T-helper 17 cell (primary cell): ENCODE measurements around the gene CROCC2. TPM values are rescaled to one million over a fixed set of nuclear protein-coding genes. Genes with fewer than 3 reads are reported as not detected.

Experiments
- ATAC-seq: fragments of 150-1000 bp; cut with Tn5 transposase; 2 replicates; pipeline ENCODE4 v1.10.0; 2021; ENCODE audit warnings: mild to moderate bottlenecking, moderate library complexity
- DNase-seq, 3 donors: peaks; one replicate each; pipeline versions ENCODE4 v3.0.0 to v3.0.0-alpha.2; 2020 to 2021
- H3K9me3 ChIP-seq: one replicate; pipeline ENCODE4 v1.7.0; 2013; ENCODE audit warnings: low read length, mild to moderate bottlenecking; ENCODE audit not compliant: control insufficient read depth, poor library complexity, severe bottlenecking
- H3K27ac Mint-ChIP-seq: one replicate; pipeline ENCODE4 v1.8.0; 2022; ENCODE audit warnings: mild to moderate bottlenecking, moderate library complexity, mixed read lengths
- H3K27me3 Mint-ChIP-seq: one replicate; pipeline ENCODE4 v1.8.0; 2022; ENCODE audit warnings: mixed read lengths
- H3K36me3 Mint-ChIP-seq: one replicate; pipeline ENCODE4 v1.8.0; 2022; ENCODE audit warnings: low read depth, mixed read lengths
- H3K4me1 Mint-ChIP-seq: one replicate; pipeline ENCODE4 v1.8.0; 2022; ENCODE audit warnings: mild to moderate bottlenecking, mixed read lengths
- H3K4me3 Mint-ChIP-seq: one replicate; pipeline ENCODE4 v1.8.0; 2022; ENCODE audit warnings: mild to moderate bottlenecking, moderate library complexity, mixed read lengths
- total RNA-seq, 4 donors: library from RNA in 2 of 4; stranded (reverse) in 2 of 4; gene quantifications; one replicate each; pipeline ENCODE4 v1.2.3 and lab custom pipeline; 2022 to 2026

The CROCC2 gene
- total RNA-seq, 2 donors from 2014 or later = not detected

DNA sequence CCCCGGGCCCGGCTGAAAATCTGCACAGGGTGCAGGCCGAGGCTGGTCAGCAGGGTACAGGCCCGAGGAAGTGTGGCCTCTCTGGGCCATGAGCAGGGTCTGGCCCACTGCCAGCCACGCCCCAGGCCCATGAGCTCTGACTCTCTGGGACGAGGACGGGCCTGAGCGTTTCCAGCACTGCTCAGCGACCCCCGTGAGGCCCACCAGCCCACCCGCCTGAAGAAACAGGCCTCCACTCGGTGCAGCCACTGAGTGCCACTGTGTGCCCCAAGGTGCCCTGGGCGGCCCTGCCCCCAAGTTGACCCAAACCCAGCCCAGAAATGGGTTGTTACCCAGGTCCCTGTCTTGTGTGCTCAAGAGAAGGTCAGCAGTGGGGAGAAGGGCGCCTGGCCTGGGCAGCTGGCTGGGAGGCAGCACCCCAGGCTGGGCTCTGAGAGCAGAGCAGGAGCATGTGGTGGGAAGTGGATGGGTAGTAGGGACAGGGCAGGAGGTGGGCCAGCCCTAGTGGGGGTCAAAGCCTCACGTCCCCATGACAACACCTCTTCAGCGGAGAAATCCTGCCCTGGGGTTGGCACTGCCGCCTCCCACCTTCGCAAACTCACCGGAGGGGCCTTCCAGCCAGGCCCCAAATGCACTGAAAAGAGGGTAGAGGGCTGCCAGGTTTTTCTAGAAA, 90.2 kb downstream of the CROCC2 start:
- DNase-seq (peak in 1 of 3 donors; percentile 3), ATAC-seq (no peak)
- no peaks in the 10 kb centered on the region for H3K9me3 ChIP-seq
- H3K4me1 Mint-ChIP-seq = peaks cover 14% of the 10 kb centered on the region
- no peak overlapping the region for H3K4me3 Mint-ChIP-seq
- H3K27ac Mint-ChIP-seq = no peak overlapping the region
- H3K27me3 Mint-ChIP-seq = peaks cover 30% of the 10 kb centered on the region
- H3K36me3 Mint-ChIP-seq = peaks cover 6% of the 10 kb centered on the region

DNA sequence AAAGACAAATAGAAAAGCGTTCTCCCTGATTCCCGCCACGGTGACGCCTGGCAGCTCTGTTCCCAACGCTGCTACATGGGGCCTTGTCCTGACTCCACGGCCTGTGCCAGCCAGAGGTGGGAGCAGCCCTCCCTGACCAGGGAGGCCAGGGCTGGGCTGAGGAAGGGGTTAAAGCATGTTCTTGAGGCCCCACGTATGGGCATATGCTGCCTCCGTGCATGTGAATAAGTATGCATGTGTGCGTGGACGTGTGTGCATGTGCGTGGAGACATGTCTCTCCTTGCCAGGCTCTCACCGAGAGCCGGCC, 90.7 kb downstream of the CROCC2 start:
- Mint-ChIP-seq H3K4me1 (peaks cover 14% of the 10 kb centered on the region), H3K4me3 (no peak overlapping the region), H3K27ac (no peak overlapping the region), H3K36me3 (peaks cover 7% of the 10 kb centered on the region), H3K27me3 (peaks cover 29% of the 10 kb centered on the region)
- ATAC-seq = no peak
- no peak for DNase-seq
- H3K9me3 ChIP-seq = no peaks in the 10 kb centered on the region

DNA sequence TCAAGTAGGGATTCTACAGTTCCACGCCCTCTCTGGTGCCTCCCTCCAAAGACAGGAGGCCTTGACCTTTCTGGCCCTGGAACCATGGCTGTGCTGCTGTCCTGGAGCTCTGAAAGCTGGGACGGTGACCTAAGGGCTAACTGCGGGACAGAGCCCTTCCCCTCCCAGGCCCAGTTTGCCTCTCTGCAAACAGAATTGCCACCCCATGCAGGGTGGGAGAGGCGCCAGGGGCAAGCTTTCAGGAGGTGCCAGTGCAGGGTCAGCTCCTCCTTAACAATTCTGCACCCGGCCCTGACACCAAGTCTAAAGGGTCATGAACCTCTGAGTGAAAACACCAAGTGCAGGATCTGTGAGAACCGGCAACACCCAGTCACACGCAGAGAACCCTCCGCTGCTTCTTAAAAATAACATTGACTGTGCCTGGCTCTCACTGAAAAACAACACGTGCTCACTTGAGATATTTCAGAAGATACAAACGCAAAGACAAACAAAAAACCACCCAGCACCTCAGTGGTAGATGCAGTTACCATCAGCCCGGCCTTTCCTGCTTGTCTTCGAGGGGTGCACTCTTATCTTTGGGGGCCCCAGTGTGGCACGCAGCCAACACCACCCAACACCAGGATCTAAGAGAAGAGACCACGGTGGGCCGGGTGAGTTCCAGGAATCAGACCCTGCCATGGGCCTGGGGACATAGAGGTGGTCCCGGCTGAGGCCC, 91.2 kb downstream of the CROCC2 start:
- no peak for ATAC-seq
- H3K27me3 Mint-ChIP-seq = peaks cover 24% of the 10 kb centered on the region
- H3K4me1 Mint-ChIP-seq = peaks cover 14% of the 10 kb centered on the region
- H3K27ac Mint-ChIP-seq = no peak overlapping the region
- no peak for DNase-seq
- no peaks in the 10 kb centered on the region for H3K9me3 ChIP-seq
- H3K4me3 Mint-ChIP-seq = peak overlapping the region; percentile 25
- H3K36me3 Mint-ChIP-seq = peaks cover 7% of the 10 kb centered on the region

DNA sequence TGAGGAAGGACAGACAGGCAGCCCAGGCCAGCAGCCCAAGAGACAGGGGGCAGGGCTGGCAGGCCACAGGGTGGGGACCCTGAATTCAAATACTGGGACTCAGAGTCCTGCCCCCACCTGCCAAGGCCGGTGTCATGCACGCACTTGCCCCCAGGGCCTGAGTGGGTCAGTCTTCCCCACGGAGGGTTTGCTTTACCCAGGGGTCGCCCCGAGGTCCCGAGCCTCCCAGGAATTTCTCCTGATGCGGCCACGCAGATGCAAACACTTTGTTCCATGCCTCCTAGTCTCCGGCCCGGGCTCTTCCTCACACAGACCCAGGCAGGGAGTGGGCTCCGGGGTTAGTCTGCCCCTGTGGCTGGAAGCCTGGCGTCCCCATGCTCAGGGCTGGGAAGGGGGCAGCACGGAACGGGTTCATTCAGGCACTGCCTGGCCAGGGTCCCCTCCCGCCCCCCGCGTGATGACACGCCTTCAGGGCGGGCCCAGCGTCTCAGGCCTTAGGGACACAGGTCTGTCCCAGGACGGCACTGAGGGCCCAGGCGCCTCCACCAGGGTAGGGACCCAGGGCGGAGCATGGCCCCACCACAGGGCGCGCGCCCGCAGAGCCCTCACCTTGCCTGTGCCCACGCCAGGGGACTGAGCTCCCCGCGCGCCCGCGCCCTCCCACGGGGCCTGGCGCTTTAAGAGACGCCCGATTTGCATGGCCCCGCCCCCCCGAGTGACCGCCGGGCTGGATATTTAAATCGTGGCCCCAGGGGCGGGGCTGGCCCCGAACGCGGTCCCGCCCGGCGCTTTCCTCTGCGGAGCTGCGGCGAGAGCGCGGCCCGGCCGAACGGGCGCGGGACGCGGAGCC, 91.9 kb downstream of the CROCC2 start, which contains the start of gene SNED1:
Gene SNED1, plus strand, starts transcription at position 763 of the 850 bp plus-strand sequence. CDS start 220 bp downstream, outside the sequence.
- Mint-ChIP-seq H3K36me3 (peaks cover 7% of the 10 kb centered on the region), H3K27ac (no peak within 1 kb of the TSS), H3K4me1 (peaks cover 9% of the 10 kb centered on the region), H3K4me3 (peak within 1 kb of the TSS; percentile 47), H3K27me3 (peaks cover 23% of the 10 kb centered on the region)
- ATAC-seq = peak; percentile 69
- DNase-seq = peak in 2 of 3 donors; percentile 29 to 47
- H3K9me3 ChIP-seq = no peaks in the 10 kb centered on the region

DNA sequence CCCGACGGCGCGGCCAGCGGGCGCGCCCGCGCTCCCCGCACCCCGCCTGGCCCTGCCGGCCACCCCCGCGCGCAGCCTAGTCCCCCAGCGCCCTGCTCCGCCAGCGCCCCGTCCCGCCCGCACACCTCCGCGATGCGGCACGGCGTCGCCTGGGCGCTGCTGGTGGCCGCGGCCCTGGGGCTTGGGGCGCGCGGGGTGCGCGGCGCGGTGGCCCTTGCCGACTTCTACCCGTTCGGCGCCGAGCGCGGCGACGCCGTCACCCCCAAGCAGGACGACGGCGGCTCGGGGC, 92.5 kb downstream of the CROCC2 start:
- no peak for DNase-seq
- Mint-ChIP-seq H3K36me3 (peaks cover 7% of the 10 kb centered on the region), H3K4me1 (peaks cover 9% of the 10 kb centered on the region), H3K27ac (no peak overlapping the region), H3K4me3 (no peak overlapping the region), H3K27me3 (peaks cover 23% of the 10 kb centered on the region)
- H3K9me3 ChIP-seq = no peaks in the 10 kb centered on the region
- peak; percentile 35 for ATAC-seq

DNA sequence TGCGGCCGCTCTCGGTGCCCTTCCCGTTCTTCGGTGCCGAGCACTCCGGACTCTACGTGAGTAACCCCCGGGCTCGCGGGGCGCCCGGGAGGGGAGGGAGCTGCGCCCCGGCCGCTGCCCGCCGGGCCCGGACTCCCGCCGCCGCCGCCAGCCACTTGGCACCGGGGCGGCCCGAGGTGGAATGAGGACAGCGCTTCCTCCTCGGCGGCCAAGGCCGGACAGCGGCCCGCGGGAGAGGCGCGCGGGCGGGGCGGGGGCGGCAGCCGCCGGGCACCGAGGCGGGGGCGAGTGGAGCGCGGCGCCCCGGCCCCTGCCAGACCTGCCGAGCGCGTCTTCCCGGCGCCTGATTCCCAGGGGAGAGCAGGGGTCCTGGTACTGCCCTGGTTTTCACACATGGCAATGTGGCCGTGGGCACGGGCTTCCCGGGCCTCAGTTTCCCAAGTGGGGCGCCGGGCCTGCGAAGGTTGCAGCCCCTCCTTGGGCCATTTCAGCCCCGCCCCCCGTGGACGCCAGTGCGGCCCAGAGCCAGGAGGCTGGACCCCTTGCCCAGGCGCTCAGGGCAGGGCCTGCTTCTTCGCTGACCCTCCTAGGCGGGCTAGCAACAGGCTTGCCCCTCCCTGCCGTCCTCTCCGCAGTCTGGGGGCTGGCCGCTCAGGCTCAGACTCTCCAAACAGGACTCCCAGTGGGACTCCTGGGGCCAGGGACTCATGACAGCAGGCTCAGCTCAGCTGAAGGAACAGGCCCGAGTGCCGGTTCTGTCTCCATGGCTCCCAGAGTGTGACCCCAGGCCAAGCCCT, 93.1 kb downstream of the CROCC2 start:
- peak overlapping the region; percentile 47 for H3K4me3 Mint-ChIP-seq
- peaks cover 7% of the 10 kb centered on the region for H3K36me3 Mint-ChIP-seq
- H3K27ac Mint-ChIP-seq = no peak overlapping the region

DNA sequence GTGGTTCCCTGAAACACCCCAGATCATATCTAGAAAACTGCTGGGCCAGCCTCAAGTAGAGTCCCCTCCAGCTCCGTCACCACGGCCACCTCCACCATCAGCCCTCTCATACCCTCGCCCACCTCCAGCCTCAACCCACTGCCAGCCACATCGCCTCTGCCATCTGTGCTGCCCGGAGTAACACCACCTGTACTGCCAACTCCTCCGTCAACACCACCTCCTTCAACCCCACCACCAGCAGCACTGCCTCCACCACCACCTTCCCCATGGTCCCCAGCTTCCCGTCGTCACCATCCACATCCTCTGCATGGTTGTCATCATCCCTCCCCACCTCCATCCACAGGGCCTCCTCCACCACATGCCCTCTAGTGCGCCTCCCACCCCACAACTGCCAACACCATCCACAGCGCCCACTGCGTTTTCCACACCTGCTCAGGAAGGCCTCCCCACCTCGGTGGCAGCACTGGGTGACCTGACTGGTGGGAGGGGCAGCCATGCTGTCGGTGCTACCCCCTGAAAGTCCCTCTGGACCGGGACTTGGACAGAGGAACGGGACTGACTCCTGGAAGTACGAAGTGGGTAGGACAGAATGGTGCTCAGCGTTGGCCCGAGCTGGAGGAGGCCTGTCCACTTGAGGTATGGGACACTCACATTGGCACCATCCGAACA, 93.9 kb downstream of the CROCC2 start:
- H3K27me3 Mint-ChIP-seq = peaks cover 23% of the 10 kb centered on the region
- peak overlapping the region; percentile 68 for H3K4me3 Mint-ChIP-seq
- no peak overlapping the region for H3K27ac Mint-ChIP-seq
- H3K9me3 ChIP-seq = no peaks in the 10 kb centered on the region
- H3K36me3 Mint-ChIP-seq = peaks cover 7% of the 10 kb centered on the region
- DNase-seq (no peak), ATAC-seq (no peak)
- H3K4me1 Mint-ChIP-seq = peaks cover 9% of the 10 kb centered on the region

More for the DNA sequence above, 93.1 kb downstream of the CROCC2 start:
- Mint-ChIP-seq H3K4me1 (peaks cover 9% of the 10 kb centered on the region), H3K27me3 (peaks cover 23% of the 10 kb centered on the region)
- ATAC-seq = no peak
- DNase-seq = no peak
- H3K9me3 ChIP-seq = no peaks in the 10 kb centered on the region

DNA sequence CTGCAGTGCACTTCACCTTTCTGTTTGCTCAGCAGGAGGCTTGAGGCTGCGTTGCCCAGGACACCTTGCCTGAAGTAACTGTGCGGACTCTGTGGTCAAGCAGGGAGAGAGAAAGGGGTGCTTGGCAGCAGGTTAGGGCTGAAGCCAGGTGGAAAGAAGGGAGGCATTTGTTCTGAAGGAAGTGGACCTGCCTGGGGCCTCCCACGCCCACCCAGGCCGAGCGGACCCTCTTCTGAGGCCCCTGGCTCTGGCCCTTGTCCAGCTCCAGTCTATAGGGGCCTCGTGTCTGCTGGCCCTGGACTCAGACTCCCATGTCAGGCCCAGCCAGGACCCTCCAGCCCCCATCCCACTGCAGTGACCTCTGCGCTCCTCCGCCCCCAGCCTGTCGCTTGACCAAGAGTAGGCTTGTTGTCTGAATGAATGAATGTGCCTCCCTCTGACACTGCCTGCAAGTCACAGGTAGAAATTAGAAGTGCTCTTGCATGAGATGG, 94.7 kb downstream of the CROCC2 start:
- no peak overlapping the region for H3K27ac Mint-ChIP-seq
- DNase-seq = no peak
- ATAC-seq = no peak
- peaks cover 3% of the 10 kb centered on the region for H3K9me3 ChIP-seq
- no peak overlapping the region for H3K4me3 Mint-ChIP-seq
- peaks cover 9% of the 10 kb centered on the region for H3K4me1 Mint-ChIP-seq
- H3K27me3 Mint-ChIP-seq = peaks cover 23% of the 10 kb centered on the region
- H3K36me3 Mint-ChIP-seq = peaks cover 7% of the 10 kb centered on the region

DNA sequence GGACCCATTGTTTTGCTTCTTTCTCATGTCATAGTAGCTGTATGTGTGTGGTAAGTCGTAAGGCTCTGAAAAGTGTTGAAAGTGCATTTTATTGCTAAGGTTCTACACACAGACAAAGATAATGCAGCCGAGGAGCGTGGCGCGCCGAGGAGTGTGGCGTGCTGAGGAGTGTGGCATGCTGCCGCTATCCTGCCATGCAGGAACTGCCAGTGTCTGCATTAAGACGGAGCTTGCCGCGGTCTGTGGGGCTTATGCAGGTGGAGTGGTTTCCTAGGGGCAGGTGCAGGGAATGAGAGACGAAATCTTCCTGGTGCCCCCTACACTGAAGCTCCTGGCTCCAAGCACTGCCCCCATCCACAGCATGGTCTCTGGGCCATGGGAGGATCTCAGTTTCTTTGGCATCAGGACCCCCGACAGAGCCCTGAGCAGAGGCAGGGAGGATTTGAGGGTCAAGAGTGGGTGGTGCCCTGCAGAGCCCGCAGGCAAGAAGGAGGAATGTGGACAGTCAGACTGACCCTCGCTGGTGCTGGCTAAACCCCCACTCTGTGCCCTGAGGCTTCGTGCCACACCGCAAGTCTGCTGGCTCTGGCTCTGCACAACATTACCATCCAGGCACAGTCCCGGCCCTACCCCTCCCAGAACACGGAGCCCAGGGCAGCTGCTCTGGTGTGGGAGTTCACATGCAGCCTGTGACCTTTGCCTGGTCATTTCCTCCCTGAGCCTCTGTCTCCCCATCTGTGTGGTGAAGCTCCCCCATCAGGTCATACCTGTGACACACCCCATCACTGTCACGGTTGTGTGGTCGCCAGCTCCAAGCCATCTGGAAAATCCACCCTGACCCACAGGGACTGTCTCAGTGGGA, 95.5 kb downstream of the CROCC2 start:
- Mint-ChIP-seq H3K4me3 (peak overlapping the region; percentile 7), H3K27me3 (peaks cover 21% of the 10 kb centered on the region), H3K27ac (no peak overlapping the region), H3K36me3 (peaks cover 7% of the 10 kb centered on the region), H3K4me1 (peaks cover 9% of the 10 kb centered on the region)
- DNase-seq (no peak), ATAC-seq (no peak)
- peaks cover 3% of the 10 kb centered on the region for H3K9me3 ChIP-seq

DNA sequence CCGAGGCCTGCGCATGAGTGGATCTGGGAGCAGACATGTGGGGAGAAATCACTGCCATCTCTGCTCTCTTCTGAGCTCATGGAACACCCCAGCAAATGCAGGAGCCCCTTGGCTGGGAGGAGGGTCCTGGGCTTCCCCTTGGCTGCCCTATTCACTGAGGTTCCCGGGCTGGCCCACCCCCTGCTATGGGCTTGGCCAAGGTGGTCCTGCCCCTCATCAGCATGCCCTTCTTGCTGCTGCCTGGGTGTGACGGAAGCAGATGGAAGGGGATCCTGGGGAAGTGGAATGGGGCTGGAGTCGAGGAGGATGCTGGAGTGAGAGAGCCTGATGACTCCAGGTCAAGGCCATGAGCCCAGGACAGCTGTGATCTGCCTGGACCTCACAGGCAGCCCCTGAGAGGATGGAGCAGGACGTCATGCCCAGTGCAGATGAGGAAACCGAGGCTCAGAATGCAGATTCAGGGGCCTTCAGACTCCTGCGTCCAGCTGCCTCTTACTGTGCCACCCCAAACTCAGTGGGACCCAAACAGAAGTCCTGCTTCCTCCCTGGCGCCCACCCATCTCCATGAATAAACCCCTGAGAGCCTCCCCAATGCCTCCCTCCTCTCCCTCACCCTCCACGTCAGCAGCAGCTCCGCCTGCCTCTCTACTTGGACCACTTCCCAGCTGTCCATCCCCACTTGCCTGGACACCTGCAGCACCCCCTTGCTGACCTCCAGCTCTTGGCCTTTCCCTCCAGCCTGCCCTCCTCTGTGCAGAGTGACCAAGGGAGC, 96.3 kb downstream of the CROCC2 start:
- H3K36me3 Mint-ChIP-seq = peaks cover 7% of the 10 kb centered on the region
- H3K4me3 Mint-ChIP-seq = no peak overlapping the region
- ATAC-seq = no peak
- H3K27me3 Mint-ChIP-seq = peaks cover 13% of the 10 kb centered on the region
- H3K9me3 ChIP-seq = peaks cover 3% of the 10 kb centered on the region
- no peak overlapping the region for H3K27ac Mint-ChIP-seq
- H3K4me1 Mint-ChIP-seq = peaks cover 6% of the 10 kb centered on the region
- DNase-seq = no peak

DNA sequence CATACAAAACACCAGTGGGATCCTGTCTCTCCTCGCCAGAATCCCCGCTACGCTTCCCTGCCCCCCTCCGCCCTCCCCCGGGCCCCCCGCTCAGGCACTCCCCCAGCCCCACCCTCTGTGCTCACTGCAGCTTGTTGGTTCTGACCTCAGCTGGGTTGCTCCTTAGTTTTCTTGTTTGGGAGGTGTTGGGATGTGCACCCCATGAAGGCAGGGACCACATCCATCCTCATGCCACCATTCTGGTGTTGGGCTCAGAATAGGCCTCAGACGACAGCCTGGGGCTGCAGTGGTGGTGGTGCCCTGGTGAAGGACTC, 96.9 kb downstream of the CROCC2 start:
- Mint-ChIP-seq H3K4me3 (no peak overlapping the region), H3K27me3 (peaks cover 11% of the 10 kb centered on the region), H3K27ac (no peak overlapping the region), H3K36me3 (peaks cover 7% of the 10 kb centered on the region), H3K4me1 (peaks cover 4% of the 10 kb centered on the region)
- ATAC-seq = no peak
- no peak for DNase-seq
- peaks cover 3% of the 10 kb centered on the region for H3K9me3 ChIP-seq
